Measurements from ENCODE around the gene FAM163A.
"Not testable (repeated sequence)": the region's sequence is repeated elsewhere in the genome, so short reads cannot be mapped to it uniquely, and the experiment has no call there.

Gene FAM163A

DNA sequence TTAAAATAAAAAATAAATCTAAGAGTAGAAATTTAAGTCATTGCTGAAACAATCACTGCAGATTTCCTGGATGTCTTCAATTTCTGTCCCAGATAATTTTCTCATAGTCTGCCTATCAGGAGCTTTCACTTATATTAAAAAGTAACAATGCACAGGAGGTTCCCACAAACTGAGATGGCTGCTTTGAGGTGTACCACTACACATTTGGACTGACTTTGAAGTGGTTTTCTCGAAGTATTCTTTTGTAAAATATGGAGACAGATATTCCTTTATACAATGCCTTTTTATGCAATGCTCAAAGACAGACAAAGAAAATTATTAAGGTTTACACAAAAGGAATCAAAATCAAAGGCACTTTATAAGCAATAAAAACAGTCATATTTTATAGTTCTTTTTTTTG lies 110.0 kb downstream of the FAM163A start:
- no peak for DNase-seq (ENCODE audit: low spot score)
- Histone ChIP-seq H3K27ac (no peak overlapping the region), H3K4me3 (no peak overlapping the region)
- TF ChIP-seq CTCF (IDR thresholded peaks at IDR 0.05): no peak

- not testable (repeated sequence) for H3K4me3 ChIP-seq; H3K27ac ChIP-seq; DNase-seq (ENCODE audit: low spot score)
Measured at GRCh38 chr1:179855831-179856230, 112.7 kb downstream of the FAM163A start.

DNA sequence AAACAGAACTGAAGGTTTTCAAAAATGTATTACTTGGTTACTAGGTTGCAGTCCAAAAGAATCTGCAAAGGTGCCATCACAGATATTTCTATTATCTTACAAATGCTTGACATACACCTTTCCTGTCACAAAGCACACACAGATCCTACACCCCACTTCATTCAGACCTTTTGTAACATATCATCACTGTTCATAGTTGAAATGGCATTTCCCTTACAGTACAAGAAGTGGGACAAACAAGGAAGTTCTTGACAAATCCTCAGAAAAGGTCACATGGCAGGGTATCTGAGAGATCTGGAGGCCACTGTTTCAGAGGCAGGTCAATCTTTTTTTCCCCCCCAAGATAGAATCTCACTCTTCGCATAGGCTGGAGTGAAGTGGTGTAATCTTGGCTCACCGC lies 113.2 kb downstream of the FAM163A start:
- Histone ChIP-seq H3K4me3 (no peak overlapping the region), H3K27ac (no peak overlapping the region)
- no peak for DNase-seq (ENCODE audit: low spot score)
- TF ChIP-seq CTCF (IDR thresholded peaks at IDR 0.05): no peak

GRCh38 chr1:179857009-179857408 lies 113.9 kb downstream of the FAM163A start:
- Histone ChIP-seq H3K4me3 (no peak overlapping the region), H3K27ac (no peak overlapping the region)
- no peak for DNase-seq (ENCODE audit: low spot score)
- no peak for TF ChIP-seq CTCF (IDR thresholded peaks at IDR 0.05)

GRCh38 chr1:179860652-179861051 lies 117.6 kb downstream of the FAM163A start:
- Histone ChIP-seq H3K4me3 (no peak overlapping the region), H3K27ac (no peak overlapping the region)
- TF ChIP-seq CTCF (IDR thresholded peaks at IDR 0.05): no peak
- no peak for DNase-seq (ENCODE audit: low spot score)

- no peak overlapping the region for H3K27ac ChIP-seq
- H3K4me3 ChIP-seq: no peak overlapping the region
- TF ChIP-seq CTCF (IDR thresholded peaks at IDR 0.05): no peak
- no peak for DNase-seq (ENCODE audit: low spot score)
Measured at GRCh38 chr1:179865377-179865776, 122.3 kb downstream of the FAM163A start.
